GM10847 (cell line): ENCODE data around the gene AFDN.

Experiments used
- POLR2A ChIP-seq: IDR thresholded peaks from 2 replicates; pipeline ENCODE4 v1.6.1; 2011; ENCODE audit not compliant: insufficient read length; ENCODE audit errors: extremely low read depth

AFDN gene

DNA sequence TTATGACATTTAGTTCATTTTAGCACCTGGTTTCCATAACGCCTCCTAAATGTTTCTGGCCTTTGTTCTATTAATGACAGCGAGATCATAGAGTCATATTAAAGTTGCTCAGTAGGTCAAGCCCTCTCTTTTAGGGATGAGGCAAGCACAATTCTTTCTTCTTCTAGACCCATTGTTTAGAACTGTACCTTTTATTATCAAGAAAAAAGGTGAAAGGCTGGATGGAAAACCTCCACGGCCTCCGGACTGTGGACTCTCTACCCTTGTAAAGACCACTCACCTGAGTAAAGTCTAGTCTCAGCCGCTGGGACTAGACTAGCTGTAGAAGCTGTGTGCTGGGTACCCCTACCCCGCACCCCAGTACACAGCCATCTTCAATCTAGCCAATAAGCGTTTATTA, 6.0 kb upstream of the AFDN start:
- TF ChIP-seq POLR2A = no peak

DNA sequence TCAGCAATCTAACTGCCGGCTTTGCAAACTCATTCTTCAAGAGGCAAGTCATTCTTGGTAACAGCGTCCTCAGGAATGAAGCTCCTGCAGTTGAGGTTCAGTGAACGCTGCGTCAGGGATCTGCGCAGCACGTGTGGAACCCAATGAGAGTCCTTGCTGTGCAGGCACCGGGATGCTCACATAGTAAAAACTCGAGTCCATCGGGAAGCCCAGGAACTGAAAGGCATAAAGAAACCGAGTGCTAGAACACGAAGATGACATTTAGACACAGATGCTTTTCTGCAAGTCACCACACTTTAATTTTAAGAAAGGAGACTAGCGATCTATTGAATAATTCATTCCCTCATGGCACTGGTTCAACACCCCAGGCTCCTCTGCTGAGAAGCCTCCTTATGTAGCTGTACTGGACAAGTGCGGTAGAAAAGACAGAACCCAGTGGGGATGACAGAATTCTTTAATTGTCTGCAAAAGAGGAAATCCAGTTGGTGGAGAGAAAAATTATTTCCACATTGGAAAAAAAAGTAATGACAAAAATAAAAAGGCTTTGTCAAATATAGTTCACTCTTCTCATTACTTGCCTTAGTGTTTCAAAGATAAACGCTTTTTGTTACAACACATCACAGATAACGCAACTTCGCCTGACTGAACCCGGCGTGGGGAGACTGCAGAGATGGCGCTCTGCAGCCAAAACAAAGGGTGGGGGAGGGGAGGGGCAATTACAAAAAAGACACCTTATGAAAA, 1.9 kb upstream of the AFDN start:
- no peak for TF ChIP-seq POLR2A

DNA sequence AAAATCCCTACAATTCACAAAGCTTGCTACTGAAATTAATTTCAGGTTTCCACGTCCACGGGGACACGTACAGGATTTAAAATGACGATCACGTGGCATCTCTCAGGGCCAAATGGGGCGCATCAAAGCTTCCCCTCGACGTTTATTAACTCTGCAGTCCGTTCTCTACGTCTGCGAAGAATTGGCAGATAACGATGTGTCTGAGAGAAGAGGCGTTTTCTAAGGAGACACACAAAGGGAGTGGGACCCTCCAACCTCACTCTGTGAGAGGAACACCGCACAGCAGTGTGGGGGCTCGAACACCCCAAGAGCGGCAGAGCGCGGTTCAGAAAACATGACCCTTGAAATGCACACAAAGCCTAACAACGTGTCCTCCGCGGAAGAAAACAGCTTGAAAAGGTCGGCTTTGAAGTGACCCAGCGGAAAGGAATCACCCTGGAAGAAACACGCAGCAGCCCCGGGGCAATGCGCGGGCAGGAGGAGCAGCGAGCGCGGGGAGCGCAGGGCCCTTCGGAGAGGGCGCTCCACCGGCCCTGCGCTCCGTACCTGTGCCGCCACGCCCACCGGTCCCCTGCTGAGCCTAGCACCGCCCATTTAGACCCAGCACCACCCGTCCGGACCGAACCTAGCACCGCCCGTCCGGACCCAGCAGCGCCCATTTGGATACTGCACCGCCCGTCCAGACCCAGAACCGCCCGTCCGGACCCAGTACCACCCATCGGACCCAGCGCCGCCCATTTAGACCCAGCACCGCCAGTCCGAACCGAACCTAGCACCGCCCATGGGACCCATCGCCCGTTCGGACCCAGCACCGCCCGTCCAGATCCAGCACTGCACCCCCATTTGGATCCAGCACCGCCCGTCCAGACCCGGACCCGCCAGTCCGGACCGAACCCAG, 1.1 kb upstream of the AFDN start:
- TF ChIP-seq POLR2A = no peak

- TF ChIP-seq POLR2A = no peak
Measured at GRCh38 chr6:167826230-167826895, 348 bp upstream of the AFDN start.

DNA sequence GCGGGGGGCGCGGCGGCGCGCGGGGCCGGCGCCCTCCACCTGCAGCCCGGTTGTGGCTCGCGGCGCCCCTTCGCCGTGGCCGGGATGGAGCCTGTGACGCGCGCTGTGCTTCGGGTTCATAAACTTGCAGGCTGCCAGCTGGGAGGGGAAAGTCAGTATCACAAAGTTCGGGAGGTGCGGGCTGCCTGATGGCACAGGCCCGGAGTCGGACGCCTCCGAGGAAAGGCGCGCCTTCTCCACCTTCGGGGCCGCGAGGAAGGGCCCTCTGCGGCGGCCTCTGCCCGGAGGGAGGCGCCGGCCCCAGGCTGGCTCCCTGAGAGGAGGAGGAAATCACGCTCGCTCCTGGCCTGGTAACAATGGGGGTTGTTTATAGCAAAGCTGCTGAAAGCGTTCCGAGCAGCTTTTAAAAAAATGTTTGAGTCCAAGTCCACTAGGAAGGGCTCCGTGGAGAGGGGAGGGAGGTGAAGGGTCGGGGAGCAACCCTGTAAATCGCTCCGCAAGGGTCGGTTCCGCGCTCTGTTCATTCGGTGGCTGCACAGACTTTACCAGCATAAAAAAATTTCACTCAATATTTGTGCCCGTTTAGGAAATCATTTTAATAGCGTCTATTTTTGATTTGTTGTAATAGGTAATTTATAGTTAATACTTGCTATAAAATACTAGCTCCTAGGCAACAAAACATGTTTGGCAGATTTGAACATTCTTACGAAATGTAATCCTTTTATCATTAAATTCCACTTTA, 1.0 kb downstream of the AFDN start:
- no peak for TF ChIP-seq POLR2A

DNA sequence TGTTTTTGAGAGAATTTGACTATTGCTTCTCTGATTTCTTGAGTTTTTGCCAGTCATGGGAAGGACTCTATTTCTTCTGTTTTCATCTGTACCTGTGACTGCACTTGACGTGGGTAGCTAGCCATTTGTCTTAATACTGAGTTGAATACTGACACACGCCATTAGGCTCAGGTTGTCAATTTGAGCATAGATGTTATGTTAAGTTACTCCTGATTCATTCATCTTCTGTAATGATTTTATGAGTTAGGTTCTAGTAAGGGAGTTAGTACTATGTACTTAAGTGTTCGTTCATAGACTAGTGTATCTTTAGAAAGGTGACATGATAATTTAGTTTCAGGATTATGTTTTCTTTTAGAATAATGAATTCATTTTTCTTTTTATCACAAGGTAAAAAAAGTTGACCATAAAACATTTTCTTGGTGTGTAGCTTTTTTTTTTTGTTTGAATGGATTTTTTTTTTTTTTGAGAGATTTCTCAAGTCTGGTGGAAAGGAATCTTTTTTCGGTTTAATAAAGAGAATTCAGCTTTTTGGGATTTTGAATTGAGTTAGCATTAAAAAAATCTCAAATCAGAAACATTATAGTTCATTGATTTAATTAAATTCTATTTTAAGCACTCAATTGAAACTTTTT, 1.7 kb downstream of the AFDN start:
- no peak for TF ChIP-seq POLR2A

GRCh38 chr6:167829513-167829912, 2.8 kb downstream of the AFDN start:
- no peak for TF ChIP-seq POLR2A

DNA sequence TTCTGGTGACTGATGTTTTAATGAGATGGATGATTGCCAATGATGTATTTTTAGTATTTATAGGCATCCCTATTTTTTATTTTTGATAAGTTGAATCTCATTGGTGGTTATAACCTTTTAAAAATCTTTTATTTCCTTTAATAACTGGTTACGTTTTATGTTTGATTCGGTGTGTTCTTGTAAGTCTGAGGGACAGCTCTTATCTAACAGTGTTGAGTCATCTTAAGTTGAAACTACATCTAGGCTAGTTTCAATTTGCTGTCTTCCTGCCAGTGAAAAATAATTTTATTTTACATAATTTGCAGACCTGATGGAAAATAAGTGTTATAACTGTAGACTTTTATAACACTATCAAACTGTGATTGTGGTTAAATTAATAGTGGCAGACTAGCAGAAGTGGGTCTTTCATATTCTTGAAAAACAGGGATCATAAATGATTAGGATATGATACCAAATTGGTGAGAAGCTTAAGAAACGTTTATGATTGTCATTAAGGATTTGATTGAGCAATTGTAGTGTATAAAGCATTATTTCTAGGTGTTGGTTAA, 4.6 kb downstream of the AFDN start:
- no peak for TF ChIP-seq POLR2A

DNA sequence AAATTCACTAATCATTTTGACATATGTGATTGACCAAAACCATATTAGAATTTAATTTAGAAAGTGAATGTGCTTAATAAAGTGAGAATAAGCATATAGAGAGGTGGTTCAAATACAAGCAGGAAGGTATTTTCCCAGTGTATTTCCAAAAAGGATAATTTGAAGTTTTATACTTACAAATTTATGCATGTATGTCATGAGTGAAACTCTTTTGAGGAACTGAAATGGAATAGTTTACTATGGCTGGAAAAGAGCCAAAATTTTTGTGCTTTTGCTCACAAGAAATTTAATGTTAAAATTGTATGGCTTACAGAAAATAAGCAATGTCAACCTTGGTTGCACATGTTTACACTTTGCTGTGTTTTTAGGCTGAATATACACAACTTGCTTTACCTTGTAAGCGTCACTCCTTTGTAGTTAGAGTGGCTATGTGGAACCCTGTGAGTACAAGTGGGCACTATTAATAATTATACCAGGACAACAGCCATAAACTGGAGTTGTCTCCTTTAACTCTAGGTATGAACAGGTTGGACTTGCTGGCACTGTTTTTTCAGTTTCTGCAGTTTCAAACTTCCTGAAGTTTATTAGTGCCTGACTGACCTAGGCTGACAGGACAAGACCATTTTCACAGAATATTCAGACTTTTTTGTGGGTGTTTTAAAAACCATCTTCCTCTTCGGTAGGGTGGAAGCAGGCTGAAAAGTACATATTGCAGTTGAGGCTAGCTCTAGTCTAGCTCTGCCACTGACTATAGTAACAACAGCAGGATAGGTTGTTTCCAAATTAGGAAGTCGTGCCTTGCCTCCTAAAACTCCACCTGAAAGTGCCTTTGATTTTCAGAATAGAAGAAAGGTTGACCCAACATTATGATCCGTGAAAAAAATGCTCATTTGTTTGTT, 6.0 kb downstream of the AFDN start:
- no peak for TF ChIP-seq POLR2A

DNA sequence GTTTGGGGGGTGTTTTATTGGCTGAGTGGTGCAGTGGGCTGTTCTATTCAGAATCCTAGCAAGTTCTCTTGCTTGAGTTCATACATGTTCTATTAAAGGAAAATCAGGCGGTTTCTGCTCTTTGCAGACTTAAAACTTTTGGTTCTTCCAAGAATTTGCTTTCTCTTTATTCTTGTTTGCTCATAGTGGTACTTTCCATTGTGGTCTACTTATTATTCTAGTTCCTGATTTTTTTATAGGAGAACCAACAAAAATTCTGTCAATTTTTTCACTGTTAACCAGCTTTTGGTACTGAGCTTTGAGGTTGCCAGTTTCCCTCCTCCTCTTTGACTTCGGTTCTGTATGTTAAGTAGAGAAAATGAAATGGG, 6.7 kb downstream of the AFDN start:
- TF ChIP-seq POLR2A = no peak

DNA sequence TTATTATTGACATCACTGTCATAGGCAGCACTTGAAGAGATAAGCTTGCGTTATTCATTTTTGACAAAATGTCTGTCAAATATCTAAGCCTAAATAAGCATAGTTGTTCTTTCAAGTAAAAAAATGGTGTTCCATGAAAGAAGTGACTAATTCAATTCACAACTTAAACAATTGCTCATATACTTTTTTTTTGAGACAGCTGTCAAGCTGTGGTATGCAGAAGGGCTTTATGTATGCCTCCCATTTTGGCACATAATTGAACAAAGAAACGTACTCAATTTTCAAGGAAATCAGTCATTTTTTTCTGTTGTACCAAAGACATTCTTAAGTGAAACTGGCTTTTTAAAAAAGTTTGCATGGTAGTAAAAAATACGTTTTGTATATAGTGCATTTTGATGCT, 8.5 kb downstream of the AFDN start:
- TF ChIP-seq POLR2A = no peak

GRCh38 chr6:167836721-167837120, 10.0 kb downstream of the AFDN start:
- no peak for TF ChIP-seq POLR2A

DNA sequence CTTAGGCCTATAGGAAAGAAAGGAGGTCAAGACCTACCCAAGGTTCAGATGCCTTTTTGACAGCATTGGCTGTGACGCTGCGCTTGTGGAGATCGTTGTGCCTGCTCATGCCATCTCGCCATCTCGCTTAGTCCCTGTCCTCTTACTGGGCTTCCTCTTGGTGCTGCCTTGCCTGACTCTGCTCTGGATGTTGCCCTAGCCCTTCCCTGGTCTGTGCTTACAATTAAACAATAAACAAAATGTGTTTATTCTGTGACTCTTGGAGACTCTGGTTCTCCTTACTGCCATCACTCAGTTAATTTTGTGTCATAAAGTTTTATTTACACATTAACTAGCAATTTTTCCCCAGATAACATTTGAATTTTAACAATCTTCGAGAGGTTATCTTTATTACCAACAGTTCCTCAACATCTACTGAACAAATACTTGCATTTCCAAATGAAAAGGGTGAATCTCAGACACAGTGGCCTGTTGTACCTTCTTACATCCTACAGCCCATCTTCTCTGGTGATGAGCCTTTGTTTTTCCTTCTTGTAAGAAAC, 11.6 kb downstream of the AFDN start:
- TF ChIP-seq POLR2A = no peak
